Measurements from ENCODE around the gene DMPK. TPM values are rescaled to one million over a fixed set of nuclear protein-coding genes. Genes with fewer than 3 reads are reported as not detected.
A peak's percentile ranks its signal among the peaks of the same experiment; 100 is the strongest.

DMPK gene
- total and polyA plus RNA-seq, 8 donors = 27.0 to 293 (median 39.5) TPM

- no peaks in the 10 kb centered on the region for H3K9me3 ChIP-seq
- no peaks in the 10 kb centered on the region for H3K36me3 ChIP-seq
- ATAC-seq (no peak), FAIRE-seq (no peak), DNase-seq (no peak)
- intact Hi-C loops (cut with DNase I) = loop anchor here in 1 of 3 donors (10.0 kb wide), 1 partner anchor 203 kb away; no protein-coding TSS in a partner anchor
- no peak overlapping the region for H3K27ac ChIP-seq
- H3K4me3 ChIP-seq = no peak overlapping the region
- no peaks in the 10 kb centered on the region for H3K27me3 ChIP-seq
- WGBS, 2 donors = 83 to 85% methylated on average over 6 of the region's 6 CpGs
- no peaks in the 10 kb centered on the region for H3K4me1 ChIP-seq
- TF ChIP-seq, protein P1, sequence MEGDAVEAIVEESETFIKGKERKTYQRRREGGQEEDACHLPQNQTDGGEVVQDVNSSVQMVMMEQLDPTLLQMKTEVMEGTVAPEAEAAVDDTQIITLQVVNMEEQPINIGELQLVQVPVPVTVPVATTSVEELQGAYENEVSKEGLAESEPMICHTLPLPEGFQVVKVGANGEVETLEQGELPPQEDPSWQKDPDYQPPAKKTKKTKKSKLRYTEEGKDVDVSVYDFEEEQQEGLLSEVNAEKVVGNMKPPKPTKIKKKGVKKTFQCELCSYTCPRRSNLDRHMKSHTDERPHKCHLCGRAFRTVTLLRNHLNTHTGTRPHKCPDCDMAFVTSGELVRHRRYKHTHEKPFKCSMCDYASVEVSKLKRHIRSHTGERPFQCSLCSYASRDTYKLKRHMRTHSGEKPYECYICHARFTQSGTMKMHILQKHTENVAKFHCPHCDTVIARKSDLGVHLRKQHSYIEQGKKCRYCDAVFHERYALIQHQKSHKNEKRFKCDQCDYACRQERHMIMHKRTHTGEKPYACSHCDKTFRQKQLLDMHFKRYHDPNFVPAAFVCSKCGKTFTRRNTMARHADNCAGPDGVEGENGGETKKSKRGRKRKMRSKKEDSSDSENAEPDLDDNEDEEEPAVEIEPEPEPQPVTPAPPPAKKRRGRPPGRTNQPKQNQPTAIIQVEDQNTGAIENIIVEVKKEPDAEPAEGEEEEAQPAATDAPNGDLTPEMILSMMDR (IDR thresholded peaks at IDR 0.05) = no peak
These were observed 30.0 kb upstream of the DMPK start for GRCh38 chr19:45812297-45812696.

DNA sequence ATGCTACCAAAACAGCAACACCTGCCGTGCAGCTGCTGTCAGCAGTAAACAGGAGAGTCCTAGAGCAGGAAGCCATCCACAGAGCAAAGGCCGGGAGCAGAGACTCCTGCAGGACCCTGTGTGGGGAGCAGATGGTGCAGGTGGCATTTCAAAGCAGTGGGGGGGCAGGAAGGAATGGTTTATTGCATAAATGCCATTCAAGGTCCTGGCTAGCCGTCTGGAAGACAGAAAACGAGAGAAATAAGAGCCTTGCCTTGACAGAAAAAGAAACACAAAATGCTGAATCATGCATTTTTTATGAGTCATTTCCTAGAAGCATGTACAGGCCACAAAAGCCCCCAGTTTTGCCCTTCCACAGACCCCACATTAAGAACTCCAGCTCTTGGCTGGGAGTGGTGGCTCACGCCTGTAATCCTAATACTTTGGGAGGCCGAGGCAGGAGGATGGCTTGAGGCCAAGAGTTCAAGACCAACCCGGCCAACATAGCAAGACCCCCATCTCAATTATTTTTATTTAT lies 27.4 kb upstream of the DMPK start:
- Histone ChIP-seq H3K27me3 (no peaks in the 10 kb centered on the region), H3K36me3 (no peaks in the 10 kb centered on the region), H3K9me3 (no peaks in the 10 kb centered on the region), H3K4me1 (no peaks in the 10 kb centered on the region), H3K27ac (no peak overlapping the region), H3K4me3 (no peak overlapping the region)
- FAIRE-seq (no peak), DNase-seq (no peak), ATAC-seq (peak in 1 of 4 donors; percentile 41)
- TF ChIP-seq, protein P1 (IDR thresholded peaks at IDR 0.05) = no peak
- 50 to 71% methylated on average over 7 of the region's 7 CpGs for WGBS, 2 donors
- intact Hi-C loops (cut with DNase I) = loop anchor here in 1 of 3 donors (10.0 kb wide), 1 partner anchor 205 kb away; no protein-coding TSS in a partner anchor

GRCh38 chr19:45805719-45806118 lies 23.4 kb upstream of the DMPK start:
- Histone ChIP-seq H3K9me3 (no peaks in the 10 kb centered on the region), H3K27me3 (no peaks in the 10 kb centered on the region), H3K36me3 (no peaks in the 10 kb centered on the region), H3K27ac (no peak overlapping the region), H3K4me3 (no peak overlapping the region), H3K4me1 (no peaks in the 10 kb centered on the region)
- TF ChIP-seq, protein P1 (IDR thresholded peaks at IDR 0.05) = no peak
- ATAC-seq (no peak), FAIRE-seq (no peak), DNase-seq (no peak)
- intact Hi-C loops (cut with DNase I) = no loop called here

DNA sequence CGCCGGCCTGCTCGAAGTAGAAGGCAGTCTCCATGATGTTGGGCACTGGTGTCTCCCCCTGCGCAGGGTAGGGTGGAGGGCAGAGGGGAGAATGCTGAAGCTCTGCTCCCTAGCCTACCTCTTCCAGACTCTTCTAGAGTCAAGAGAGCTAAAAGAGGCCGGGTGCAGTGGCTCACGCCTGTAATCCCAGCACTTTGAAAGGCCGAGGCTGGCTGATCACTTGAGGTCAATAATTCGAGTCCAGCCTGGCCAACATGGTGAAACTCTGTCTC lies 22.6 kb upstream of the DMPK start:
- no peak for DNase-seq
- no peaks in the 10 kb centered on the region for H3K36me3 ChIP-seq
- no peak for FAIRE-seq
- no peak overlapping the region for H3K27ac ChIP-seq
- no peak overlapping the region for H3K4me3 ChIP-seq
- H3K27me3 ChIP-seq = no peaks in the 10 kb centered on the region
- ATAC-seq = no peak
- 79 to 83% methylated on average over 8 of the region's 8 CpGs for WGBS, 2 donors
- intact Hi-C loops (cut with DNase I) = no loop called here
- TF ChIP-seq, protein P1 (IDR thresholded peaks at IDR 0.05) = no peak
- no peaks in the 10 kb centered on the region for H3K4me1 ChIP-seq
- H3K9me3 ChIP-seq = no peaks in the 10 kb centered on the region

- H3K27me3 ChIP-seq = no peaks in the 10 kb centered on the region
- TF ChIP-seq, protein P1 (IDR thresholded peaks at IDR 0.05) = no peak
- no peak overlapping the region for H3K27ac ChIP-seq
- H3K4me3 ChIP-seq = no peak overlapping the region
- 79 to 87% methylated on average over 57 of the region's 57 CpGs for WGBS, 2 donors
- H3K4me1 ChIP-seq = peaks cover 0 to under 1% (median 0%) of the 10 kb centered on the region in 3 donors
- intact Hi-C loops (cut with DNase I) = no loop called here
- no peaks in the 10 kb centered on the region for H3K36me3 ChIP-seq
- FAIRE-seq = no peak
- no peak for ATAC-seq
- DNase-seq = no peak
- no peaks in the 10 kb centered on the region for H3K9me3 ChIP-seq
These were observed 22.1 kb upstream of the DMPK start for GRCh38 chr19:45804140-45804958.

All from pancreas (tissue), 10 donors.